T-helper 22 cell (primary cell): Measurements from ENCODE around the gene HSD3B2.

ENCODE experiments used
- DNase-seq: peaks from one replicate; pipeline ENCODE4 v3.0.0-alpha.2; 2020; ENCODE audit warnings: low read depth

The HSD3B2 gene

DNA sequence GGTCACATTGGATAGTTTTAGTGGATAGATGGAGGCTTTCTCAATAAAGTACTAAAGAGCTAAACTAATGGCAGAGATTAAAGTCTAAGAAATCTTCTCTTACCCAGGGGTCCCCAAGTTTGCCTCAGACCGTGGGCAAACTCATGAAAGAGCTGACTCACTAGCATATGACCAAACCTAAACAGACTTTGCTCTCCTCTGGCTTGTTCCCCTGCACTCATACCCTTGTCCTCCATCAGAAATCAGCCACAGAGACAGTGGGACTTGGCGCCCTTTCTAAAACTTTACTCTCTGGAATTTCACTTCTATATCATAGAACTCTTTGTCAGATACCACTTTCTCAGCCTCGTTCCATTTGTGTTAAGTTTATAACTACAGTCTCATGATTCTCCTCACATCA lies 17.0 kb upstream of the HSD3B2 start:
- no peak for DNase-seq

DNA sequence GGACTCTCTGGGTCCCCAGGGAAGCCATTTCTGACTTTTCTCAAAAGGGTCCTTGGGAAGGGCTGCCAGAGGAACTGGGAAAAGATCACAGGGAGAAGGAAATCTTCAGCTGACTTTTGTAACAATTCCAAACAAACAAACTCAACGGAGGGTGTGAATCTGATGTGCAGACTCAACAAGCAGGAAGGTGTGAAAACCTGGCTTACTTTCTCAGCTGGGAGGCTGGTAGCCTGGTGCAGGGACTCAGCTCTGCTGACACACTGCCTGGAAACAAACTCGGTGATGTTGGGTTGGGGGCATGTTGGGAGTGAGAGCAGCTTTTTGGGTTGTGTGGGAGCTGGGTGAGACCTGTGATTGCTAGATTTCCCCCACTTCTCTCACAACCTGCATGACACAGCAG lies 10.2 kb upstream of the HSD3B2 start:
- no peak for DNase-seq

DNA sequence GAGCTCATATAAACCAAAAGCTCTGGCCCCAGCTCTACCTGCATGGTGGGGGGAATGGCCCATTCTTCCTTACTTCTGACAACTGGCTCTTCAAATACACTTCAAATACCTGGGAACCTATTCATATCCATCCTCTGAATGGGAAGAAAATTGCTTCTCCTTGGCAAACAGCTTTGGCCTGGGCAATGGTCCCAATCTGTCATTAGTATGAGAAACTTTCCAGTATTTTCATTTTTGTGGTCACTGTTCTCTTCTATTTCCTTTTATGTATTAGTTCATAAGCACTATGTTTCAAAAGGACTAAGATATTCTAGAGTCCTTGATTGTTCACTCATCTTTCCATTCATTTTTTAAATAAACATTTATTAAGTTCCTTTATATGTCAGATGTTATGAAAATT lies 5.2 kb upstream of the HSD3B2 start:
- no peak for DNase-seq

DNA sequence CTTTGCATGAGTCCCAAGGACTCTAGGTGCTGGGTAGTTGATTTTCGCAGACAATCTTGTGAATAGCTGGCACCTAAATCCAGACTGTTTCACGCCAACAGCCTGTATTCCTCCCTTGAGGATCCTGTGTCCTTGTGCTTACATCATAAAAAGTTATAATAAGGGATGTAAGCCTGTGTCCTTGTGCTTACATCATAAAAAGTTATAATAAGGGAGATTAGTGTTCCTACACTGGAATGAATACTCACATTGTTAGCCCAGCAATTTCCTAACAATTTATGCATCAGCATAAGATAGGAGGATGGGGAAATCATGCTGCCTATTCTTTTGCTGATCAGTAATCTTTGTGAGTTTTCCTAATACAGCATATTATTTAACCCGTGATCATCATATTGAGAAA lies 4.0 kb upstream of the HSD3B2 start:
- no peak for DNase-seq

DNA sequence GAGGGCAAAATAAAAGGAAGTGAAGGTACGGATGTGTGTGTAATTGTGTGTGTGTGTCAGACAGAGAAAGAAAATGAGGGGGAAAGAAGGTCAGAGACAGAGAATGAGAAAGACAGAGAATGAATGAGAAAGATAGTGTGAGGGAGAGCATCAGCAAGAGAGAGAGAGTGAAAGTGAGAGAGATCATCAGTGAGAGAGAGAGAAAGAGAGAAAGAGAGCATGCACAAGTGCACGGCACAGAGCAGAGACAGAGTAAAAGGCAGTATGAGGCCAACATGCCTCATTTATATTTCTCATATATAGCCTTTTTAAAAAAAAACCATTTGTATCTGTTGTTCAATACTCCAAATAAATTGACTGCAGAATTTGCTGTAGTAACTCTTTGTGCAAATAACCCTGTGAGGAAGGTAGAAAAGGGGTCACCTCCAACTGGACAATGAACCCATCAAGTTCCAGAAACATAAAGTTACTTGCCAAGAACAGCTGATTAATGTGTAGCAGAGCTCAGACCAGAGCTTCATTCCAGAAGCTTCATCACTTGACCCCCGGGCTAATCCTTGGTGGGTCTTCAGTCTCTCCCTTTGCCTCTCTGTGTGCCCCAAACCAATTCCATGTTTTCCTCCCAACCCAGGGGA lies 1.2 kb downstream of the HSD3B2 start:
- no peak for DNase-seq

- no peak for DNase-seq
Observed at GRCh38 chr1:119419109-119419508, 4.2 kb downstream of the HSD3B2 start.

DNA sequence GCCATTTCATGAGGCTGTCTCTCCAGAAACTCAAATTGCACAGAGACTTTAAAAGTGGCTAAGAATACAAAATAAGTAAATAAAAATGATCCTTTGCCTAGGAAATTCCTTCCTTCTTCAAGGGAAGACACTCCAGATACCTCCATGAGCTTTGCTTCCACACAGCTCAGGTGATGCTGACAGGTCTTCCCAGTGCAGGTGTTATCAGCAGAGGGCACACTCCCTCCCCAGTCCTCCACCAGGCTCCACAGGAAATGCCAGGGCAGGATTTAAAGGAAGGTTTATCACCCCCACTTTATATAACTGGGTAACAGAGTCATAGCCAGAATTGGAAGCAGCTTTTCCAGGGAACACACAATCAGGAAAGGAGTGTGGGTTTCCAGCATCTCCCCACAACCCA lies 5.7 kb downstream of the HSD3B2 start:
- DNase-seq = no peak

GRCh38 chr1:119422631-119423030 lies 7.7 kb downstream of the HSD3B2 start:
- no peak for DNase-seq

GRCh38 chr1:119428991-119429390 lies 14.0 kb downstream of the HSD3B2 start:
- DNase-seq = no peak

GRCh38 chr1:119429687-119430086 lies 14.7 kb downstream of the HSD3B2 start:
- no peak for DNase-seq

- DNase-seq = no peak
Observed at GRCh38 chr1:119430486-119430885, 15.5 kb downstream of the HSD3B2 start.

DNA sequence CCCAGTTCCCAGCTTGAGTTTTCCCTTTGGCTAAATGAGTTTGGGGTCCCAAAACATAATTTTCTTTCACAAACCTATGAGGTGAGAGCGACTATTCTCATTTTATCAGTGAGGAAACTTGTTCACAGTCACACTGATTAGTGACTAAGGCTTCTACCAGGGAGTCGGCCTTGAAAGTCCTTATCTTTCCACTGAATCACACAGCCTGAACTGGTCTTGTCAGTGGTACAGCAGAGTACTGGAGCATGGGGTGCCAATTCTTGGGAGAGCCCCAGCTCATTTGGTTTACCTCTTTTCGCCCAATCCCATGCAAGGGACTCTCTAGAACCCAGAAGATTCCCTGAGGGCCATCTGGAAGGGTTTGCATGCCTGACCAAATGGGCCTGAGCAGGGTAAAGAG lies 16.9 kb downstream of the HSD3B2 start:
- no peak for DNase-seq

- no peak for DNase-seq
Observed at GRCh38 chr1:119435052-119435451, 20.1 kb downstream of the HSD3B2 start.

DNA sequence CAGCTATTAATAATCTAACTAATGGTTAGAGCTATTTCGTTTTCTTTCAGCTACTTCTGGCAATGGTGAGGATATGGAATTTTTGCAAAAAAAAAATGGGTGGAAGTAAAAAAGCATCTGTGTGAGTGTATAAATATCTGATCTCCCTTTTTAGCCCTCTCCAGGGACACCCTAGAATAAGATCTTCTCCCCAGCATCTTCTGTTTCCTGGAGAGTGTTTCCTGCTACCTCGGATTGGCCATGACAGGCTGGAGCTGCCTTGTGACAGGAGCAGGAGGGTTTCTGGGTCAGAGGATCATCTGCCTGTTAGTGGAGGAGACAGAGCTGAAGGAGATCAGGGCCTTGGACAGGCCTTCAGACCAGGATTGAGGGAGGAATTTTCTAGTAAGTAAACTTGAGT lies 23.8 kb downstream of the HSD3B2 start:
- no peak for DNase-seq

- no peak for DNase-seq
Observed at GRCh38 chr1:119440721-119441307, 25.9 kb downstream of the HSD3B2 start.

DNA sequence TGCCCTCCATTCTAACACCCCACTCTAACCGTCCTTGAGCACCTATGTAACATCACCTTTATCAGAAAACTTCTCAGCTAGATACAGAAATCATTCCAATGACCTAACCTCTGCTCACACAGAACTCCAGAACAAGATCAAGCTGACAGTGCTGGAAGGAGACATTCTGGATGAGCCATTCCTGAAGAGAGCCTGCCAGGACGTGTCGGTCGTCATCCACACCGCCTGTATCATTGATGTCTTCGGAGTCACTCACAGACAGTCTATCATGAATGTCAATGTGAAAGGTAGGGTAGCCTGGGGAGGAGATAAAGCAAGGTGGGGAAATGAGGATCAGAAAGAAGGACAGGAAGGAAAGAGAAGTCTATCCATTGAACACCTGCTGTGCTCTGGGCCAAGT lies 27.8 kb downstream of the HSD3B2 start:
- DNase-seq = no peak

GRCh38 chr1:119446321-119446720 lies 31.4 kb downstream of the HSD3B2 start:
- DNase-seq = no peak

DNA sequence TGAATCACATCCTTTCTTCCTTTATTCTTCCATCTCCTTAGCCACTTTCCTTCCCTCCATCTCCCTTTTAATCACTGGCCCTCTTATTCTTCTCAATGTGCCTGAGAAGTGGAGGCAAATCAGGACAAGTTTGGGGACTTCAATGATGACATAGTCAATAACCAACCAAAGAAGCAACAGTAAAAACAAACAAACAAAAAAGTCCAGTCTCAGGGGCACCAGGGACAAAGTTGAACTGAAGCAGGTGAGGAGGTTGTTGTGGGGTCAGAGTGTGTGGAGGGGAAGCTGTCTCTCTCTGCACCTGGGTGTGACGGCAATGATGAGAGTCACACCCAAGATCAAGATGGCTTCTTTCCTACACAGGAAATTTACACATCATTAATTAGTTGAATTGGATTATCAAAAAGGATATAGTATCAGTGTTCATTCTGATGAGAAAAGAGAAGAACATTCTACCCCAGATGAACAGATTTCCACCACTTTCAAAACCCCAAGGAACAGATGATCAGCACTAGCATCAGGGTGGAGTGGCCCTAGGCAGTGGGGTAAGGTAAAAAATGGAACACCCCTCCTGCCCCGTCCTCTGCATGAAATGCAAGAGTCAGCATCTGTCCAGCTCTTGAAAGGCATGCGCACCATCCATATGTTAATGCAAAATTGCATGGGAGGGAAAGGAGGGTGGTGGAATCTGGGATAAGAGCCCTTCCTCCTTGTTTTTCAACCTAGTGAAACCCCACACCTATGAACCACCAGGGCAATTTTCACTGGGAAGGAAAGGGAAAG lies 32.6 kb downstream of the HSD3B2 start:
- DNase-seq = no peak

DNA sequence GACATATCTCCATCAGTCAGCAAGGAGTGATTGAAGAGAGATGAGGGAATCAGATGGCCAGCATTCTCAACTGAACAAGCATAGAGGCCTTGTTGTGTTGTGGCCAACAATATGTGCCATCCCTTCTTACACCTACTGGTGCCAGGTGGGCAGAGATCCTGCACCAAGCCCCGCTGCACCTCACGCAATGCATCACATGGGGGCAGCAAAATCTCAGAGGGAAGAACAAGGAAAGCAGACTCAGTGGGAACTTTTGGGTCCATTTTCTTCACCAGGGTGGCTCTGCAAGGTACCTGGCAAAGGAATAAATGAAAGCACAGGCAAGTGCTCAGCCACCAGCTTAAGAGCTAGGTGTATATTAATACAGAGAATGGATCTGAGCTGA lies 33.2 kb downstream of the HSD3B2 start:
- no peak for DNase-seq

- no peak for DNase-seq
Observed at GRCh38 chr1:119449971-119450370, 35.0 kb downstream of the HSD3B2 start.

- no peak for DNase-seq
Observed at GRCh38 chr1:119451158-119451557, 36.2 kb downstream of the HSD3B2 start.

DNA sequence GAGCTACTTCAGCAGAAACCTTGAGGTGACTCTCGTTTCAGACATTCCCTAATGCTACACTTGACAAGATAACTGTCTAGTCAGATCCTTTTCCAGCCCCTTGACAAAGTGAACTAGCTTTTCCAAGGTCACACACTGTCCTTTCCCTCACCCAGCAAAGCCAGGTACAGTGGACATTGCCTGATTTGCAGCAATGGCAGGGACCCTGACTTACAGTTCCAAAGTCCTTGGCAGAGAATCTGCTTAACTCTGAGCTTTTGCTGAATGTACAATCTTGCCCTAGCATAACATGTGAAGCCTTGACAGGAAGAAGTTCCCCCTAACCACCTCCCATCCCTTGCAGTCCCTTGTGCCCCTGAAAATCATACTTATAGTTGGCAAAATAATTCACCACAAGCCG lies 37.1 kb downstream of the HSD3B2 start:
- DNase-seq = no peak

GRCh38 chr1:119453021-119453420 lies 38.1 kb downstream of the HSD3B2 start:
- no peak for DNase-seq

DNA sequence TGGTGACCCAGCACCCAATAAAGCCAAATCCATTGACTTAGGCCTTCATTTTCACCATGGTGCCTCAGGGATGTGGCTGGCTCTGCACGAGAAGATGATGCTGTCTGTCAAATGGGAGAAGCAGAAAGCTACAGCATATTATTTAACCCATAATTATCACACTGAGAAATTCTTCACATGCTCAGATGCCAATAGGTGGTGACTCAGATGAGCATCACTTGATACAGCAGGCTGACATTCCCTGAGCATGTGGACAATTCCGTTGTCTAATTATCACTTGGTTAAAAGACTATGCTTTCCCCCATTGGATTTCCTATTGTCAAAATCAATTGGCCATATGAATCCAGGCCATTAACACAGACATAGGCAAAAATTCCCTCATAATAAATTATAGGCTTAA lies 48.0 kb downstream of the HSD3B2 start:
- no peak for DNase-seq
